GM21360 (cell line): ENCODE data around the gene THOC7.

ENCODE experiments used
- ATAC-seq: cut with Tn5 transposase; IDR thresholded peaks from one replicate; pipeline ENCODE4 v1.9.1; 2021; ENCODE audit warnings: mild to moderate bottlenecking, moderate library complexity; ENCODE audit not compliant: unreplicated experiment

The THOC7 gene

GRCh38 chr3:63847718-63848450, 15.7 kb downstream of the THOC7 start:
- ATAC-seq: no peak

GRCh38 chr3:63845215-63845614, 18.4 kb downstream of the THOC7 start:
- ATAC-seq: no peak

GRCh38 chr3:63842127-63842526, 21.5 kb downstream of the THOC7 start:
- no peak for ATAC-seq

- no peak for ATAC-seq
Measured at GRCh38 chr3:63841704-63842103, 21.9 kb downstream of the THOC7 start.

GRCh38 chr3:63832395-63832794, 31.2 kb downstream of the THOC7 start:
- no peak for ATAC-seq

- ATAC-seq: no peak
Measured at GRCh38 chr3:63830526-63830925, 33.1 kb downstream of the THOC7 start.

- no peak for ATAC-seq
Measured at GRCh38 chr3:63824309-63824708, 39.3 kb downstream of the THOC7 start.

- ATAC-seq: no peak
Measured at GRCh38 chr3:63819151-63819398, 44.5 kb downstream of the THOC7 start, which contains the start of gene C3orf49. C3orf49 (plus strand) TSS chr3:63819299; CDS start chr3:63819472, 173 bp downstream.

GRCh38 chr3:63818282-63819150, 45.1 kb downstream of the THOC7 start:
- no peak for ATAC-seq

- no peak for ATAC-seq
Measured at GRCh38 chr3:63817225-63817624, 46.4 kb downstream of the THOC7 start.

- ATAC-seq: no peak
Measured at GRCh38 chr3:63814237-63814636, 49.4 kb downstream of the THOC7 start.

GRCh38 chr3:63809607-63810006, 54.0 kb downstream of the THOC7 start:
- no peak for ATAC-seq

GRCh38 chr3:63808633-63809032, 55.0 kb downstream of the THOC7 start:
- ATAC-seq: no peak

- ATAC-seq: no peak
Measured at GRCh38 chr3:63807961-63808565, 55.5 kb downstream of the THOC7 start.

- no peak for ATAC-seq
Measured at GRCh38 chr3:63803911-63804310, 59.7 kb downstream of the THOC7 start.

GRCh38 chr3:63800097-63800496, 63.5 kb downstream of the THOC7 start:
- ATAC-seq: no peak

GRCh38 chr3:63798949-63799348, 64.7 kb downstream of the THOC7 start:
- ATAC-seq: no peak

- no peak for ATAC-seq
Measured at GRCh38 chr3:63798544-63798943, 65.1 kb downstream of the THOC7 start.

- ATAC-seq: no peak
Measured at GRCh38 chr3:63795438-63795837, 68.2 kb downstream of the THOC7 start.

- ATAC-seq: no peak
Measured at GRCh38 chr3:63791974-63792373, 71.6 kb downstream of the THOC7 start.
